SK-N-MC (cell line): ENCODE measurements around the gene CT47C1.

Source experiments
- DNase-seq: peaks from one replicate; pipeline ENCODE4 v3.0.0-alpha.2; 2011; ENCODE audit warnings: low read depth, low spot score
- H3K27ac ChIP-seq: fragments of 200-600 bp; sonication (generic); 2 replicates; pipeline ENCODE4 v1.5.1; 2016; ENCODE audit warnings: mixed run types
- H3K36me3 ChIP-seq: fragments of 200-600 bp; sonication (generic); 2 replicates; pipeline ENCODE4 v1.6.1; 2017; ENCODE audit warnings: antibody characterized with exemption, low read length, mixed read lengths; ENCODE audit not compliant: insufficient read depth
- H3K4me3 ChIP-seq: fragments of 200-600 bp; sonication (generic); 2 replicates; pipeline ENCODE4 v1.5.1; 2016
- H3K9ac ChIP-seq: fragments of 200-600 bp; sonication (generic); 2 replicates; pipeline ENCODE4 v1.8.0; 2017; ENCODE audit warnings: mixed run types, mixed read lengths; ENCODE audit not compliant: insufficient read length
- H3K9me3 ChIP-seq: fragments of 200-600 bp; sonication (generic); 2 replicates; pipeline ENCODE4 v1.6.1; 2017; ENCODE audit warnings: low read depth, mild to moderate bottlenecking, antibody characterized with exemption, low read length, moderate library complexity, mixed read lengths
- EZH2 ChIP-seq: fragments of 200-600 bp; sonication (generic); IDR thresholded peaks from one replicate; pipeline ENCODE4 v1.6.1; 2017; ENCODE audit warnings: antibody characterized with exemption
- FOXP2 ChIP-seq: optimal IDR thresholded peaks from 2 replicates; pipeline ENCODE3; 2011; ENCODE audit warnings: mild to moderate bottlenecking, moderate library complexity; ENCODE audit not compliant: insufficient read depth; ENCODE audit errors: extremely low read length, control extremely low read depth
- POLR2AphosphoS5 ChIP-seq: IDR thresholded peaks from 2 replicates; pipeline ENCODE4 v1.6.1; 2012; ENCODE audit warnings: mild to moderate bottlenecking, low read depth, low read length, borderline replicate concordance

Gene CT47C1

DNA sequence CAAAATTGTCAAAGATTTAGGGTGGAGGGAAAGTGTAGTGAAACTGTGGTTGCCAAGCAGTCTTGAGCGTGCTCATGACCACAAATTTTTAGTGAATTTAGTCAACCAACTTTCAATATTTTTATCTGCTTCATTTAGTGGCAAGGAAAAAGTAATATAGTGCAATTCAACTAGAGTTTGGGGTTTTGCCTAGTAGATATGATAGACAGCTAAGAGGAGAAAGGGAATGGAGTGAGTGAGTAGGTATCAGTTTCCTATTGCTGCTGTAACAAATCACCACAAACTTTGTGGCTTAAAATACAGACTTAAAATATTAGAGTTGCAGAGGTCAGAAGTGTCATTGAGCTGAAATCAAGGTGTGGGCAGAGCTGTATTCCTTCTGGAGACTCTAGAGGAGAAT, 3.7 kb upstream of the CT47C1 start:
- H3K36me3 ChIP-seq: no peaks in the 10 kb centered on the region
- H3K4me3 ChIP-seq: no peak overlapping the region
- H3K9me3 ChIP-seq: no peaks in the 10 kb centered on the region
- H3K27ac ChIP-seq: no peak overlapping the region
- TF ChIP-seq FOXP2: no peak
- TF ChIP-seq EZH2: no peak
- no peak for TF ChIP-seq POLR2AphosphoS5
- DNase-seq: no peak
- no peak overlapping the region for H3K9ac ChIP-seq

DNA sequence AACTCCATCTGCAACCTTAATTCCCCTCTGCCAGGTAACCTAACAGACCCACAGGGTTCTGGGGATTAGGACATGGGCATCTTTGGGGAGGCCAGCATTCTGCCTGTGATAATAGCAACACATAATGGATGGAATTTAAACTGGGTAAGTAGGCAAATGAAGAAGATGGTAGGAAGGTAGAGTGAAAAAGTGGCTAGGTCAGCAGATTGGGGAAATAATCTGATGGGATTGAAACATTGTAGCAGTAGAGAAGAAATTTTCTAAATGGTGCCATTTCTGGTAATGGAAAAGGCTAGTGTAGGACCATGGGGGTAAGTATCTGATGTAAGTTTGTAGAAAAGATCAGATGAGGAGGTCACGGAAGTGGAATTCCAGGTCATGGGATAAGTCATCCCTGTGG, 3.0 kb upstream of the CT47C1 start:
- Histone ChIP-seq H3K4me3 (no peak overlapping the region), H3K9ac (no peak overlapping the region), H3K36me3 (no peaks in the 10 kb centered on the region), H3K27ac (no peak overlapping the region), H3K9me3 (no peaks in the 10 kb centered on the region)
- TF ChIP-seq EZH2 (no peak), FOXP2 (no peak), POLR2AphosphoS5 (no peak)
- DNase-seq: no peak

DNA sequence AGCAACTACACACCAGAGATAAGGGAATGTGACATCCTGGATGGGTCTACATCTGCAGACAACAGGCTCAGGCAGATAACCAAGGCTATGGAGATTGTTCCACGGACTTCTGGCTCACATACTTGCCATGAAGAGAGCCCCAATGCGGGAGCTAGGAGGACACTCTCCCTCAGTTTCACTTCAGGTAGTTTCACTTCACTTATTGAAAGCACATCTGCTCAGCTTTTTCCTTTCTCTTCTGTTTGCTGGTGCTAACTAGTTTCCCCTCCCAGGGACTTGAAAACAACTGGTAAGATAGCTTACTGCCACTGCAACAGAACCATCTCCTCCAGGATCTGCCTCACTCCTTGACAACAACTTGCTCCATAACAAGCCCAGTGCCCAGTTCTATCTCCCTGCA, 1.4 kb upstream of the CT47C1 start:
- Histone ChIP-seq H3K9me3 (no peaks in the 10 kb centered on the region), H3K9ac (no peak overlapping the region), H3K36me3 (no peaks in the 10 kb centered on the region), H3K27ac (no peak overlapping the region), H3K4me3 (no peak overlapping the region)
- DNase-seq: no peak
- TF ChIP-seq EZH2: no peak
- no peak for TF ChIP-seq FOXP2
- TF ChIP-seq POLR2AphosphoS5: no peak

DNA sequence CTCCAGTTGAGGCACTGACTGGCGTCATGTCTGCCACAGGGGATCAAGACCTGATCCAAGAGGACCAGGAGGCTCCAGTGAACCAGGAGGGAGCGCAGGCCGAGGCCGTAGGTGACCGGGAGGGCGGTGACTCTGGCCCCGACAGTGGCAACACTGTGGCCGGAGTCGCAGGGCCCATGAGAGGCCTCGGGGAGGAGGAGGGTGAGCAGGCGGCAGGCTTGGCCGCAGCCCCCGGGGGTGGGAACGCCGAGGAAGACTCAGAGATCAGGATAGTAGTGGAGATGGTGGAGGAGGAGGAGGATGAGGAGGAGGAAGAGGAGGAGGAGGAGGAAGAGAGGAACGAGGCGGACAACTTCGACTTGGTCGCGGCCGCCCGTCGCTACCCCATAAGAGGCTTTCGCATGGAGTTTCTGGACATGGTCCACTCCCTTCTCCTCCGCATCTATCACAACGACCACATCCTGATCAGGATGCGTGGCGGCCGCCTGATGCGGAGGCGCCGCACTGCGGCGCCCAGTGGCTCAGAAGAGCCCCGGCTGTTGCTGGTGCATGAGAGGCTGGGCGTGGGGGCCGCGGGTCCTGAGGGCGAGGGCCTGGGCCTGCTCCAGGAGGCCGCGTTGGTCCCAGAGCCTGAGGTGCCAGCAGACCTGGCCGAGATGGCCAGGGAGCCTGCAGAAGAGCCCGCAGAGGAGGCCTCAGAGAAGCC, 560 bp downstream of the CT47C1 start:
- Histone ChIP-seq H3K4me3 (no peak overlapping the region), H3K36me3 (no peaks in the 10 kb centered on the region), H3K9ac (no peak overlapping the region), H3K27ac (no peak overlapping the region), H3K9me3 (no peaks in the 10 kb centered on the region)
- TF ChIP-seq POLR2AphosphoS5: no peak
- no peak for TF ChIP-seq EZH2
- TF ChIP-seq FOXP2: no peak
- no peak for DNase-seq

DNA sequence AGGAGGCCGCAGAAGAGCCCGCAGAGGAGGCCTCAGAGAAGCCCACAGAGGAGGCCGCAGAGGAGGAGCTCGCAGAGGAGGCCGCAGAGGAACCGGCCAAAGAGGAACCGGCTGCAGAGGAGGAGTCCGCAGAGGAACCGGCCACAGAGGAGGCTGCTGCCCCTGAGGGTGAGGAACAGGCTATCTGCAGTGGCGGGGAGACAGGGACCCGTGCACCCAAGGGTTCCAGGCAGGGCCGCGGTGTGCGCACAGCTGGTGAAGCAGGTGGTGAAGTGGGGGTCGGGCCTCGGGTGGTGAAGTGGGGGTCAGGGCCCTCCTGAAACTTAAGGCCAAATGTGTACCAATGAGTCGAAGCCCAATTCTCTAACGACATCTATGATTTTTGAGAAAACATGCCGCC, 1.1 kb downstream of the CT47C1 start:
- Histone ChIP-seq H3K27ac (no peak overlapping the region), H3K36me3 (no peaks in the 10 kb centered on the region), H3K9ac (no peak overlapping the region), H3K9me3 (no peaks in the 10 kb centered on the region), H3K4me3 (no peak overlapping the region)
- no peak for DNase-seq
- TF ChIP-seq POLR2AphosphoS5 (no peak), EZH2 (no peak), FOXP2 (no peak)

DNA sequence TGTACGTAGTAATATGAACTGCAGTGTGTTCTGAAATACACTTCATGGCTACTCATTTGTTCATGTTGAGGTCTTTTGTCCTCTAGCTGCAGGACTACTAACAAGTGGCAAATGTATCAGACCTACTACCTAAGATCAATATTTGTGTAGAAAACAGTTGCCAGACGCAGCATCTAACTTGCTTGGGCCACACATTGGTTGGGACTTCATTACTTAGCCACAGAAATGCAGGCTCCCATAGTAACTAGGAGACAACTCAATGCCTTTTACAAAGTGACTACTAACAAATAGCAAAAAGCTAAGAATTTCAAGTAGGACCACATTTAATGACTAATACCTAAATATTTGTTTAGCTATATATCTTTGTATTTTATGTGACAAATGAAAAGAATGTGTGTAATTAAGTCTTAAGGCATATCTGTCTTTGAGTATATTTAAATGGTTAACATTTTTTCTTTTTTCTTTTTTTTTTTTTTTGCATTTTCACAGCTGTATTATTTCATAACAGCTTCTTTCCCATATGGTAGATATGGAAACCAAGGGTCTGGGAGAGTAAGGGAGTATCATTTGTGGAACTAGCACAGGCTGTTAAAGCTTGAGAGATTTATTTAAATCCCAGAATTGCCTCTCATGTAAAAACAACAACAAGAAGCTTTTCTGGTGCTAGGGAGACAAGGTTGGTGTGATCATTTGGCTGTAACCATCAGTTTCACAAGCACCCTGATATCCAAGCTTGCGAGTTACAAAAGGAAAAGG, 2.7 kb downstream of the CT47C1 start:
- Histone ChIP-seq H3K9ac (no peak overlapping the region), H3K9me3 (no peaks in the 10 kb centered on the region), H3K4me3 (no peak overlapping the region), H3K36me3 (no peaks in the 10 kb centered on the region), H3K27ac (no peak overlapping the region)
- TF ChIP-seq POLR2AphosphoS5: no peak
- no peak for TF ChIP-seq FOXP2
- TF ChIP-seq EZH2: no peak
- no peak for DNase-seq

DNA sequence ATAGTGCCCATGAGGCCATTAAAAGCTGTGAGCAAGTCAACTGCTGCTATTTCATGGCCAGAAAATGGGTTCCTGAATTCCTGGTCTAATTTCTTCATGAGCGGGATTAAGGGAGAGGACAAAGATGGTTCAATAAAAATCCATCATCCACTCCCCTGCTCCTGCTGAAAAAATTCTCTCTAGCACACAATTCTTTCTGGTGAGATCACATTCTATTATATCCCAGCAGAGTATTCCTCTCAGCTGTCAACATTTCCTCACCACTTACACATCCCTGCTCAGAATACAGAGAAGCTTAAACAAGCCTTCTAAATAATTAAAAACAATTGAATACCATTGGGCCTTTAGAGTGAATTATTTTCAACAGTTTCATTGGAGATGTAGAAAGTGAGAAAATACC, 9.5 kb downstream of the CT47C1 start:
- TF ChIP-seq EZH2 (no peak), POLR2AphosphoS5 (no peak), FOXP2 (no peak)
- no peaks in the 10 kb centered on the region for H3K36me3 ChIP-seq
- no peak overlapping the region for H3K9ac ChIP-seq
- H3K9me3 ChIP-seq: no peaks in the 10 kb centered on the region
- no peak overlapping the region for H3K27ac ChIP-seq
- no peak overlapping the region for H3K4me3 ChIP-seq
- DNase-seq: no peak

DNA sequence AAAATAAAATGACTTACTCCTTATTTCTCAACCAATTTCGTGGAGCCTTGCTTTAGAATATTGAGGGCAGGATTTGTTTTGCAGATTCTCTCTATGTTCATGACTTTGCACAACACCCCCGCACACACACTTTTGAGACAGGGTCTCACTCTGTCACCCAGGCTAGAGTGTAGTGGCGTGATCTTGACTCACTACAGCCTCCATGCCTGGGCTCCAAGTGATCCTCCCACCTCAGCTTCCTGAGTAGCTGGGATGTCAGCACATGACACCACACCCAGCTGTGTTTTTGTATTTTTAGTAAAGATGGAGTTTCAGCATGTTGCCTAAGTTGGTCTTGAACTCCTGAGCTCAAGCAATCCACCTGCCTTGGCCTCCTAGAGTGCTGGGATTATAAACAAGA, 12.0 kb downstream of the CT47C1 start:
- Histone ChIP-seq H3K36me3 (no peaks in the 10 kb centered on the region), H3K4me3 (no peak overlapping the region), H3K27ac (no peak overlapping the region), H3K9ac (no peak overlapping the region), H3K9me3 (no peaks in the 10 kb centered on the region)
- no peak for DNase-seq
- TF ChIP-seq POLR2AphosphoS5: no peak
